GM19463 (cell line): ENCODE measurements around the gene NFATC2.
"Not testable (repeated sequence)": the region's sequence is repeated elsewhere in the genome, so short reads cannot be mapped to it uniquely, and the experiment has no call there.

Experiments
- ATAC-seq: cut with Tn5 transposase; IDR thresholded peaks from one replicate; pipeline ENCODE4 v1.9.1; 2021; ENCODE audit warnings: mild to moderate bottlenecking, moderate library complexity; ENCODE audit not compliant: unreplicated experiment

The NFATC2 gene

DNA sequence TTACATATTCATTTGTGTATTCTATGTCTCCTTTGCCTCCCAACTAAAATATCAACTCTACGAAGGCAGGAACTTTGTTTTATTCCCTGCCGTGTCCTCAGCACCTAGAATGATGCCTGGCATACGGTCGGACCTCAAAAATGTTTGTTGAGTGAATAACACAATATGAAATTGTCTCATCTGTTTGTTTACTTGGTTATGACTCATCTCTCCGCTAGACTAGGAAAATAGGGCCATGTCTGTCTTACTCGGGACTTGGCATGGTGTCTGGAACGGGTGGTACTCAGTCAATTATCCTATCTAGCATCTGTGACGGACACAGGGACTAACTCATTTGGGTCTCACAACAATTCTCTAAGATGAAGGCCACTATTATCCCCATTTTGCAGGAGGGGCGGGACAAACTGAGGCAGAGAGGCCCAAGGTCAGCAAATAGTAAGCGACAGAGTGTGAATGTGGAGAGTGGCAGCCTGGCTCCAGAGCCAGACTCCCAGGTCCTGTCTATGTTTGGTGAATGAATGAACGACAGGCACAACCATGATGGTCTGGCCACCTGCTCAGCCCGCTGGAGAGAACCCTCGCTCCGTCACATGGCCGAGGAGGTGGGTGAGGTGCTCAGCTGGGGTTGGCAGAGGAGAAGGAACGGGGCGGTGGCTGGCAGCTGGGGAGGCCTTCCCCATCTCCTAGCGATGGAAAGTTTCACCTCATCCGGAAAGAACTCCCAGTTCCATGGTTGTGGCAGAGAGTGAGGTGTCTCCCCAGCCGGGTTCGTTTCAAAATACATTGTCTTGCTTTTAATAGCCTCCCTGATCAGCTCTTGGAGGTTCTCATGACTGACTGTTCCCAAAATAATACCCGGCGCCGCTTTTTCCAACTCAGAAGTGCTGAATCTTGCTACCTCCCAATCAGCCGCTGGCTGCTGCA lies 27.6 kb upstream of the NFATC2 start:
- no peak for ATAC-seq

DNA sequence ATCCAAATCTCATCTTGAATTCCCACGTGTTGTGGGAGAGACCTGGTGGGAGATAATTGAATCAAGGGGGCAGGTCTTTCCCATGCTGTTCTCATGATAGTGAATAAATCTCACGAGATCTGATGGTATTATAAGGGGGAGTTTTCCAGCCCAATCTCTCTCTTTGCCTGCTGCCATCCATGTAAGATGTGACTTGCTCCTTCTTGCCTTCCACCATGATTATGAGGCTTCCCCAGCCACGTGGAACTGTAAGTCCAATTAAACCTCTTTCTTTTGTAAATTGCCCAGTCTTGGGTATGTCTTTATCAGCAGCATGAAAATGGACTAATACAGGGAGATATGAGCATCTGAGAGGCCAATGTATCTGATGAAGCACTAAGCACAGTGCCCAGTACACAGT lies 26.0 kb upstream of the NFATC2 start:
- ATAC-seq, result not testable (repeated sequence)

GRCh38 chr20:51567622-51568021 lies 25.1 kb upstream of the NFATC2 start:
- no peak for ATAC-seq

GRCh38 chr20:51566594-51566993 lies 24.1 kb upstream of the NFATC2 start:
- no peak for ATAC-seq

- no peak for ATAC-seq
Measured at GRCh38 chr20:51565298-51566144, 23.0 kb upstream of the NFATC2 start.

- no peak for ATAC-seq
Measured at GRCh38 chr20:51563486-51564332, 21.2 kb upstream of the NFATC2 start.

- no peak for ATAC-seq
Measured at GRCh38 chr20:51563174-51563485, 20.6 kb upstream of the NFATC2 start.

- ATAC-seq, result no peak
Measured at GRCh38 chr20:51562332-51563173, 20.0 kb upstream of the NFATC2 start.

DNA sequence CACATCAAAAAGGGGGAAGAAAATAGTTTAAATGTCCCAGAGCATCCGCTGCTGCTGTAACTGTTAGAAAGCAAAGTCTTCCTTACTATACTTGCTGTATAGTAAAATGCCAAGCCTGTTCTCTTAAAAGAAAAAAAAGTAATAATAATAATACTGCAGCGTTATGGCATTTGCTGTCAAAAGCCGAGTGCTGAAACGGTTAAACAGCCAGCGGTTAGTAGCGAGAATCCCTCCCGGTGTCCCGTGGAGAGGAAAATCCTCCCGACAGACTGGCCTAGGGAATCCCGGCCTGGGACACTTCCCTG lies 19.5 kb upstream of the NFATC2 start:
- ATAC-seq, result no peak

GRCh38 chr20:51560550-51561307 lies 18.2 kb upstream of the NFATC2 start:
- no peak for ATAC-seq

DNA sequence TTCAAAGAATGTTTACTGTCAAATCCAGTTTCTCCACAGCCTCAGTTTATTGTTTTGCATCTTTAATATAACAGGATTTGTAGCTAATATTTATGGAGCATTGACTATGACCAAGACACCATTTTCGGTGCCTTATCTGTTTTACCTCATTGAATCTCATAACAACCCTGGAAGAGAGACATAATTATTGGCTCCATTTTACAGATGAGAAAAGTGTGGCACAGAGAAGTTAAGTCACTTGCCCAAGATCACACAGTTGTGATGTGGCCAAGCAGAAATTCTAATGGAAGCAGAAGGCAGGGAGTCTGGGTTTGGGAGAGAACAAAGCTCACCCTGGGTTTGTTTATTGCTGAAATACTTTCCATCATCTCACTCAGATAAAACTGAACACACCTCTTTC lies 17.5 kb upstream of the NFATC2 start:
- no peak for ATAC-seq

- no peak for ATAC-seq
Measured at GRCh38 chr20:51554538-51555165, 12.1 kb upstream of the NFATC2 start.

GRCh38 chr20:51553897-51554486 lies 11.5 kb upstream of the NFATC2 start:
- ATAC-seq, result no peak

DNA sequence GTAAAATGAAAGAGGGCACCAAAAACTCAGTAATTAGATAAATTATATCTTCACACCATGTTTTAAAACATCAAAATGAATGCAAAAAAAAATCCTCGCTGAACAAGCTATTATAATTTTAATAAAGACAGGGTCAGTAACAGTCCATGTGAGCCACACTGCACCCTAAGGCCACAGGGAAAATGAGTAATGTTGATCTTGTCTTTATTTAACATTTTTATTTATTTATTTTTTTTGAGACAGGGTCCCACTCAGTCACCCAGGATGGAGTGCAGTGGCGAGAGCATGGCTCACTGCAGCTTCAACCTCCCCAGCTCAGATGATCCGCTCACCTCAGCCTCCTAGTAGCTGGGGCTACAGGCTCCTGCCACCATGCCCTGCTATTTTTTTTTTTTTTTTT lies 8.7 kb upstream of the NFATC2 start:
- ATAC-seq, result no peak

DNA sequence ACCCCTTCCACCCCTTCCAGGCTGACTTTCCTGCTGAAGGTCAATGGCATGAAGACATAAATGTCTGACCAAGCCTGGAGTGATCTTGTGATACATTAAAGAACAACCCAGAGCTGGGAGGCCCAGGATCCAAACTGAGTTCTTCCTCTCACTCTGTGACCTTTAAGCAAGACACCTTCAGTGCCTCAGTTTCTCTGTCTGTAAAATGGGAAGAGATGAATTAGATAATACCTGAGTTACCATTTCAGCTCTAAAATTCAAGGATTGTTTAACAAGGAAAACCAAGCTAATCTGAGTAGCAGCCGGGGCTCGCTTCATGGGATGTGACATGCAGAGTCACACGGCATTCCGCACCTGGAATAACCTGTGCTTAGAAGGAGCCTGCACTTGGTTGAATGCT lies 7.0 kb upstream of the NFATC2 start:
- no peak for ATAC-seq

DNA sequence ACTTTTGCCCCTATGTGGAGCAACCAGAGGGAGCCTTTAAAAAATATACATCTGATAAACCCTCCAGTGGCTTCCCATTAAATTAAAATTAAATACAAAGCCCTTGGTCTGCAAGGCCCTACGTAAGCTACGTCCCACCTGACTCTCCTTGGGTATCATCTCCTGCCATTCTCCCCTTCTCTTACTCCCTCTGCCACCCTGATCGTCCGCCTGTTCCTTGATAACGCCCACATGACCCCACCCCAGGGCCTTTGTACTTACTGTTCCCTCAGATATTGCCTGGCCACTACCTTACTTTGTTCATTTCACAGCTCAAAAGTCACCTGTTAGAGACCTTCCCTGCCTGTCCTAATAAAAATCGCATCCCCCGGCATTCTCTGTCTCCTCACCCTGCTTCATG lies 5.4 kb upstream of the NFATC2 start:
- no peak for ATAC-seq

GRCh38 chr20:51545515-51545914 lies 3.0 kb upstream of the NFATC2 start:
- ATAC-seq, result no peak

DNA sequence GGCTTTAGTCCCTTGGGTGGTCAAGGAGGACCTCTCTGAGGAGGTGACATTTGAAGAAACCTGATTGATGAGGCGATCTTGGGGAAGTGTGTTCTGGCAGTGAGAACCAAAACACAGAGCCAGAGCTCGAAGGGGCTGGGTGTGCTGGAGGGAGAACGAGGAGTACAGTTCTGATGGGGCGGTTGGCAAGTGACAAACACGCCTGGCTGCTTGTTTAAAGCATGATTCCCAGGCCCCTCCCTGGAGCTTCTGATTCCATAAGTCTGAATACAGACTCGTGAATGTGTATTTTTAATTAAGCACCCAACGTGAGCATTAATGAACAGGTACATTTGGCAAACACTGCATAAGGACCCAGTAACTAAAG lies 886 bp upstream of the NFATC2 start:
- no peak for ATAC-seq

- ATAC-seq, result peak; percentile 40
Measured at GRCh38 chr20:51542033-51542570, 417 bp downstream of the NFATC2 start.
